HEK293 (cell line): Measurements from ENCODE around the gene ALLC.

Source experiments
- CTCF ChIA-PET: fragments of 350-600 bp; formaldehyde crosslinking; extraction: SDS; loops from one replicate; lab custom pipeline; 2021; ENCODE audit warnings: antibody characterized with exemption; lab: Yijun Ruan, JAX
- POLR2A ChIA-PET: fragments of 300-600 bp; formaldehyde crosslinking; extraction: SDS; loops from one replicate; lab custom pipeline; 2020; ENCODE audit warnings: antibody characterized with exemption, inconsistent platforms; lab: Yijun Ruan, JAX
- H3K27ac ChIP-seq: fragments of 200-500 bp; sonication (Bioruptor generic); 2 replicates; pipeline ENCODE4 v1.5.1; 2014; ENCODE audit warnings: low read depth, low read length, control low read depth, inconsistent platforms; ENCODE audit errors: extremely low read depth
- H3K36me3 ChIP-seq, 2 experiments: fragments of 200-500 bp in 1 of 2; sonication (Bioruptor generic) in 1 of 2; 1 replicate in 1 of 2; 2 replicates in 1 of 2; pipeline ENCODE4 v1.5.1; 2014 to 2017; ENCODE audit warnings: inconsistent platforms in 2 of 2, low read length in 2 of 2; ENCODE audit not compliant: control insufficient read depth in 2 of 2, insufficient read depth in 1 of 2
- H3K4me1 ChIP-seq: fragments of 200-500 bp; sonication (Bioruptor generic); 2 replicates; pipeline ENCODE4 v1.5.1; 2014; ENCODE audit warnings: mild to moderate bottlenecking, low read length, inconsistent platforms; ENCODE audit not compliant: control insufficient read depth, insufficient read depth
- H3K4me3 ChIP-seq: 2 replicates; pipeline ENCODE4 v1.5.1; 2011; ENCODE audit warnings: low read depth, mild to moderate bottlenecking, control low read depth, low read length, moderate library complexity
- H3K9me3 ChIP-seq: fragments of 200-500 bp; sonication (Bioruptor generic); 2 replicates; pipeline ENCODE4 v1.5.1; 2014; ENCODE audit warnings: low read depth, low read length, inconsistent platforms; ENCODE audit not compliant: control insufficient read depth, insufficient read depth
- BCL11B ChIP-seq: fragments of 450-650 bp; formaldehyde crosslinking; IDR thresholded peaks from 2 replicates; pipeline ENCODE4 v1.5.1; 2016; ENCODE audit warnings: low read depth, missing biosample characterization, missing genetic modification characterization
- HOXC10 ChIP-seq: sonication (generic); formaldehyde crosslinking; IDR thresholded peaks from 2 replicates; pipeline ENCODE4 v1.8.1; 2023; ENCODE audit warnings: mild to moderate bottlenecking, missing genetic modification reagents
- PRDM10 ChIP-seq: fragments of 450-650 bp; formaldehyde crosslinking; IDR thresholded peaks from 2 replicates; pipeline ENCODE4 v1.5.1; 2016; ENCODE audit warnings: missing biosample characterization, missing genetic modification characterization
- REPIN1 ChIP-seq: fragments of 450-650 bp; formaldehyde crosslinking; IDR thresholded peaks from 2 replicates; pipeline ENCODE4 v1.5.1; 2017; ENCODE audit warnings: missing biosample characterization, missing genetic modification characterization, low read depth
- TCF7L2 ChIP-seq: IDR thresholded peaks from 2 replicates; pipeline ENCODE4 v1.6.1; 2011; ENCODE audit warnings: low read depth, mild to moderate bottlenecking, inconsistent platforms, low read length, moderate library complexity, borderline replicate concordance
- ZNF121 ChIP-seq: fragments of 450-650 bp; formaldehyde crosslinking; IDR thresholded peaks from 2 replicates; pipeline ENCODE4 v1.5.1; 2016; ENCODE audit warnings: missing biosample characterization, missing genetic modification characterization
- ZNF146 ChIP-seq: fragments of 450-650 bp; formaldehyde crosslinking; IDR thresholded peaks from 2 replicates; pipeline ENCODE4 v1.5.1; 2016; ENCODE audit warnings: missing biosample characterization, missing genetic modification characterization
- ZNF184 ChIP-seq: fragments of 450-650 bp; IDR thresholded peaks from 2 replicates; pipeline ENCODE4 v1.5.1; 2018; ENCODE audit warnings: missing biosample characterization, mild to moderate bottlenecking, missing genetic modification characterization
- ZNF274 ChIP-seq, 2 experiments: fragments of 200-500 bp in 1 of 2; fragments of 450-650 bp in 1 of 2; sonication (Bioruptor generic) in 1 of 2; formaldehyde crosslinking in 1 of 2; IDR thresholded peaks; 2 replicates each; pipeline versions ENCODE4 v1.5.1 to v1.6.1; 2014 to 2016; ENCODE audit warnings: borderline replicate concordance in 1 of 2, inconsistent platforms in 1 of 2, low read length in 1 of 2, missing biosample characterization in 1 of 2, missing genetic modification characterization in 1 of 2
- ZNF341 ChIP-seq: fragments of 450-650 bp; formaldehyde crosslinking; IDR thresholded peaks from 2 replicates; pipeline ENCODE4; 2016; ENCODE audit warnings: low read depth, missing biosample characterization, missing genetic modification characterization
- ZNF366 ChIP-seq: fragments of 450-650 bp; formaldehyde crosslinking; conservative IDR thresholded peaks from 2 replicates; pipeline ENCODE4 v1.5.1; 2016; ENCODE audit warnings: missing biosample characterization, missing genetic modification characterization
- ZNF37A ChIP-seq: fragments of 450-650 bp; IDR thresholded peaks from 2 replicates; pipeline ENCODE4 v1.5.1; 2018; ENCODE audit warnings: missing biosample characterization, missing genetic modification characterization
- ZNF391 ChIP-seq: fragments of 450-650 bp; formaldehyde crosslinking; IDR thresholded peaks from 2 replicates; pipeline ENCODE4 v1.5.1; 2016; ENCODE audit warnings: low read depth, missing biosample characterization, missing genetic modification characterization, borderline replicate concordance
- ZNF521 ChIP-seq: fragments of 450-650 bp; formaldehyde crosslinking; IDR thresholded peaks from 2 replicates; pipeline ENCODE4 v1.5.1; 2017; ENCODE audit warnings: missing biosample characterization, mild to moderate bottlenecking, missing genetic modification characterization
- ZNF530 ChIP-seq: fragments of 450-650 bp; formaldehyde crosslinking; IDR thresholded peaks from 2 replicates; pipeline ENCODE4 v1.5.1; 2016; ENCODE audit warnings: low read depth, missing biosample characterization, missing genetic modification characterization
- ZNF558 ChIP-seq: fragments of 450-650 bp; formaldehyde crosslinking; IDR thresholded peaks from 2 replicates; pipeline ENCODE4 v1.5.1; 2016; ENCODE audit warnings: missing biosample characterization, missing genetic modification characterization
- ZNF654 ChIP-seq: fragments of 450-650 bp; formaldehyde crosslinking; IDR thresholded peaks from 2 replicates; pipeline ENCODE4 v1.5.1; 2016; ENCODE audit warnings: low read depth, missing biosample characterization, missing genetic modification characterization
- ZNF692 ChIP-seq: fragments of 450-650 bp; formaldehyde crosslinking; IDR thresholded peaks from 2 replicates; pipeline ENCODE4 v1.5.1; 2016; ENCODE audit warnings: missing biosample characterization, missing genetic modification characterization
- ZNF791 ChIP-seq: fragments of 450-650 bp; formaldehyde crosslinking; IDR thresholded peaks from 2 replicates; pipeline ENCODE4 v1.5.1; 2016; ENCODE audit warnings: missing biosample characterization, missing genetic modification characterization
- ZNF830 ChIP-seq: fragments of 450-650 bp; IDR thresholded peaks from 2 replicates; pipeline ENCODE4 v1.5.0; 2018; ENCODE audit warnings: missing biosample characterization, missing genetic modification characterization, low read depth, mild to moderate bottlenecking, moderate library complexity
- ZSCAN30 ChIP-seq: fragments of 450-650 bp; IDR thresholded peaks from 2 replicates; pipeline ENCODE4 v1.5.1; 2018; ENCODE audit warnings: missing biosample characterization, mild to moderate bottlenecking, missing genetic modification characterization, moderate library complexity
- ZSCAN4 ChIP-seq: fragments of 450-650 bp; formaldehyde crosslinking; IDR thresholded peaks from 2 replicates; pipeline ENCODE4 v1.5.1; 2017; ENCODE audit warnings: missing biosample characterization, missing genetic modification characterization

The ALLC gene

DNA sequence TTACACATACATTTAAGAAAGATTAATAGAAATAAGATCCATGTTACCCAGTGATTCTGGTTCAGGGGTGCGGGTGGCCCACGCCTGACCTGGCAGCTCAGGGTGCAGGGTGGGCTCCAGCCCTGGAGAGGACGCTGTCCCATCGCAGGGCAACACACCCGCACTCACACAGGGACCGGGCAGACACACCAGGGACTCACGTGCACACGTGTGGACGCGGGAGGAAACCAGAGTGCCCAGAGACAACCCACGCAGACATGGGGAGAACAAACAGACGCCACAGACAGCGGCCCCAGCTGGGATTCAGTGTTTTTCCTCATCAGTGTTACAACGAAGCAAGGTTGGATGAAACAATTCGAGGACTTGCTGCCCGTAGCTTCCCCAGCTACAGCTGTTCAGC is 8.4 kb upstream of the ALLC start:
- POLR2A ChIA-PET = no interaction called here

DNA sequence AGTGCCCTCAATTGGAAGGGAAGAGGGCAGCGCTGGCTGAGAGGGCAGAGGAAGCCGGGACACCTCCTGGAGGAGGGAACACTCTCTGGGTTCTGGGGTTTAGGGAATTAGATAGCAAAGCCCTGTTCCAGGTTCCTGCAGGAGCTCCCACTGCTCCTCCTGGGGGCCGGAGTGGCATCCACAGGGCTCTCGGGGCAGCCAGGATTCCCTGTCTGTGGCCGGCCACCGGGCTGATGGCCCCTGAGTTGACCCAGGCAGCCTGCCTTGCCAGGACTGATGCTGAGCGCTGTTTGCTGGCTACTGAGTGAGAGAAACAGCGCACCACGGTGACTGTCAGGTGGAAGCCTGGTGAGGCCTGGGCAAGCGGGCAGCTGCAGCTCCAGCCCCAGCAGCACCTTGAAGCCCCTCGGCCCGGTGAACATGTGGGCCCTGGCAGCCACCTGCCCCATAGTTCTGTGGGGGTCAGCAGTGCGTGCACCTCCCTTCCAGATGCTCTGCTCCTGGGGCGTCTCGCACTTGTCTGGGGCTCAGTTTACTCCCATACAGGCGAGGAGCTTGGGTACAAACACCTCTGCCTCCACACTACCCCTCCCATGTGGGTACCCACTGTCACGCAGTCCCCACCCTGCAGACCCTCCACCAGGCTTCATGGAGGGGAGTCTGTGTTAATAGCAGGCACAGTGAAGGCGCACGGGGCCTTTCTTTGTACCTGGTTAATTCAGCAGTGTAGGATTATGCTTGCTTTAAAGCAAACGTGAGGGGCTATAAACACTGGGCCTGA is 7.7 kb upstream of the ALLC start:
- ChIA-PET CTCF (interaction anchor here (0.6 to 2.1 kb wide), 9 partner anchors 9 to 370 kb away, joined by 3 to 11 read pairs (median 4); no protein-coding TSS in a partner anchor), POLR2A (no interaction called here)
- Histone ChIP-seq H3K27ac (no peak overlapping the region), H3K4me3 (no peak overlapping the region), H3K9me3 (no peaks in the 10 kb centered on the region)
- TF ChIP-seq ZNF530 (tag by site-specific recombination) (no peak), REPIN1 (no peak), ZNF341 (tag by site-specific recombination) (no peak), ZNF654 (tag by site-specific recombination) (no peak), BCL11B (tag by site-specific recombination) (no peak), ZNF791 (tag by site-specific recombination) (no peak), ZNF184 (no peak), ZNF37A (tag by site-specific recombination) (no peak), ZNF521 (tag by site-specific recombination) (no peak), HOXC10 (CRISPR knock-in tag) (no peak), ZNF830 (tag by site-specific recombination) (no peak)
- TF ChIP-seq, all 188 proteins: peak for 0
- no peaks in the 10 kb centered on the region for H3K4me1 ChIP-seq
- no peaks in the 10 kb centered on the region for H3K36me3 ChIP-seq

More for the DNA sequence above, 8.4 kb upstream of the ALLC start:
- Histone ChIP-seq H3K27ac (no peak overlapping the region), H3K4me1 (no peaks in the 10 kb centered on the region), H3K4me3 (no peak overlapping the region), H3K36me3 (no peaks in the 10 kb centered on the region), H3K9me3 (no peaks in the 10 kb centered on the region)
- TF ChIP-seq ZNF274 (IDR thresholded peaks at IDR 0.05; ENCODE audit: low read length) = no peak
- no peak for TF ChIP-seq ZNF274 (tag by site-specific recombination; IDR thresholded peaks at IDR 0.05; ENCODE audit: borderline replicate concordance)
- CTCF ChIA-PET = interaction anchor here (0.6 to 1.3 kb wide), 3 partner anchors 74 to 225 kb away, joined by 3 to 7 read pairs (median 4); no protein-coding TSS in a partner anchor

DNA sequence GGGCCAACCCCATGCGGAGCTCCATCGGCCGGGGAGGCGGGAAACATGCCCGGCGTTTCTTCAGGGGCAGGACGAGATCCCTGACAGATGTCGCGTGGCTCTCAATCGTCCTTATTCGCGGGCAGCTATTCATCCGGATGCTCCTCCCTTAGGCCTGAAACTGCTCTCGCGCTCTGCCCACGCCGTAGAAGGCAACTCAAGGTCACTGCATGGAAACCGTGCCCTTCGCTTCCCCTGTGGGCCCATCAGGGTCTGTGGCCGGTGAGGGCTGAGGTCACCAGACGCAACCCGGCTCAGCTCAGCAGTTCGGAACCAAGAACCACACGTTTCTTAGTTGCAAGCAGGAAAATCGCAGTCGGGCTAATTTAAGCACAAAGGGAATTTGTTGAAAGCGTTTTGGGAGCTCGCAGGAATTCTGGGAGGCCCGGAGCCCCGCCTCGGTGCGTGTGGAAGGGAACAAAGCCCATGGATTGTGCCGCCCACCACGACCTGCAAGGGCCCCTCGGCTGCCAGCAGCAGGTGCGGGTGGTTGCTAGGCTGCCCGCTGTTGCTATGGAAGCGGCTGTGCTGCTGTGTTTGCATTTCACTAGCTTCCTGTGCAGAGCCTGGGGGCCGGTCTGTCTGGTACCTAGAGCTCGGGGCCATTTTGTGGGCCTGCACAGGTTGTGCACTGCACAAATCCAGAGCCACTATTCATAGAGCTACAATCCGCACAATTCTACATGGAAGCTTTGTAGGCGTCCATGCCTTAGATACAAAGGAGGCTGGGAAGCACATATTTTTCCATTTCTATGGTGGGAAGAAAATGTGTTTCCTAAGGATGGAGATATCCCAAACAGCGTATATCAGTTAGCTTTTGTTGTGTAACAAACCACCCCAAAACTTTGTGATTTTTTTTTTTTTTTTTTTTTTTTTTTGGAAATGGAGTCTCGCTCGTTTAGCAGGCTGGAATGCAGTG is 6.0 kb upstream of the ALLC start:
- Histone ChIP-seq H3K9me3 (no peaks in the 10 kb centered on the region), H3K4me1 (no peaks in the 10 kb centered on the region), H3K27ac (no peak overlapping the region), H3K4me3 (no peak overlapping the region), H3K36me3 (no peaks in the 10 kb centered on the region)
- CTCF ChIA-PET = interaction anchor here (0.6 to 5.8 kb wide), 12 partner anchors 10 to 1100 kb away, joined by 3 to 27 read pairs (median 4); no protein-coding TSS in a partner anchor
- POLR2A ChIA-PET = no interaction called here
- no peak for TF ChIP-seq ZNF692 (tag by site-specific recombination)
- TF ChIP-seq ZNF366 (tag by site-specific recombination) = no peak
- TF ChIP-seq ZNF830 (tag by site-specific recombination) = no peak
- TF ChIP-seq TCF7L2 = no peak
- no peak for TF ChIP-seq ZNF391 (tag by site-specific recombination)
- no peak for TF ChIP-seq PRDM10
- TF ChIP-seq ZNF146 (tag by site-specific recombination) = no peak
- no peak for TF ChIP-seq ZSCAN4
- TF ChIP-seq ZNF558 (tag by site-specific recombination) = no peak
- TF ChIP-seq ZNF121 (tag by site-specific recombination) = no peak
- no peak for TF ChIP-seq ZNF654 (tag by site-specific recombination)
- no peak for TF ChIP-seq ZSCAN30
